Measurements from ENCODE around the gene PARD6G. TPM values are rescaled to one million over a fixed set of nuclear protein-coding genes. Genes with fewer than 3 reads are reported as not detected.

Gene PARD6G
- total and polyA plus RNA-seq, 10 of the 15 experiments (the other 5 are each of a cell fraction or from before 2014, with no cell fraction given), result 0.20 to 2.0 (median 0.60) TPM

- TF ChIP-seq KDM1A (IDR thresholded peaks at IDR 0.05; ENCODE audit: borderline replicate concordance) (no peak), CBX3 (IDR thresholded peaks at IDR 0.05; ENCODE audit: borderline replicate concordance, low read depth) (no peak), ZZZ3 (IDR thresholded peaks at IDR 0.05; ENCODE audit: control insufficient read depth, insufficient read length, low read depth) (no peak), SUPT20H (IDR thresholded peaks at IDR 0.05; ENCODE audit: borderline replicate concordance, control insufficient read depth, low read depth, low read length) (no peak), HDGF (IDR thresholded peaks at IDR 0.05) (peak; percentile 70; the same call in 1 of the 2 replicates), TBL1XR1 (IDR thresholded peaks at IDR 0.05; ENCODE audit: low read depth, low read length) (no peak), NRF1 (conservative IDR thresholded peaks at IDR 0.05; ENCODE audit: low read depth, low read length) (no peak), SMARCA5 (IDR thresholded peaks at IDR 0.05) (peak; percentile 24), ZNF592 (IDR thresholded peaks at IDR 0.05) (no peak), RBBP5 (conservative IDR thresholded peaks at IDR 0.05) (no peak), NR2F1 (conservative IDR thresholded peaks at IDR 0.05) (no peak), FOXK2 (IDR thresholded peaks at IDR 0.05) (no peak), JUND (IDR thresholded peaks at IDR 0.05; ENCODE audit: low read depth, low read length) (peak; percentile 82; the same call in 1 of the 2 replicates), MXI1 (IDR thresholded peaks at IDR 0.05; ENCODE audit: low read depth, low read length) (no peak), NFIC (IDR thresholded peaks at IDR 0.05; ENCODE audit: low read depth, low read length) (no peak), PBX3 (IDR thresholded peaks at IDR 0.05; ENCODE audit: insufficient replicate concordance, low read depth, low read length) (no peak), ZNF207 (IDR thresholded peaks at IDR 0.05; ENCODE audit: borderline replicate concordance) (peak; percentile 59; the same call in 1 of the 2 replicates), FOXM1 (IDR thresholded peaks at IDR 0.05; ENCODE audit: low read depth, low read length) (no peak), ATF2 (IDR thresholded peaks at IDR 0.05; ENCODE audit: low read length) (peak; percentile 91), DPF2 (IDR thresholded peaks at IDR 0.05) (peak; percentile 64; the same call in 1 of the 2 replicates), CEBPB (IDR thresholded peaks at IDR 0.05; ENCODE audit: borderline replicate concordance in 1 of 2, low read depth in 2 of 2, low read length in 2 of 2) (no peak), CBFB (IDR thresholded peaks at IDR 0.05; ENCODE audit: low read depth) (peak; percentile 51; the same call in 1 of the 2 replicates), E2F4 (IDR thresholded peaks at IDR 0.05; ENCODE audit: low read depth, low read length) (no peak)
Measured at GRCh38 chr18:80108739-80109675, 138.3 kb downstream of the PARD6G start, which contains the start of gene ADNP2 (continued).

Data from GM12878 (cell line).